HG03025 (cell line): ENCODE data around the gene PAK2.
"Not testable (repeated sequence)": the region's sequence is repeated elsewhere in the genome, so short reads cannot be mapped to it uniquely, and the experiment has no call there.

Experiments
- ATAC-seq: cut with Tn5 transposase; IDR thresholded peaks from one replicate; pipeline ENCODE4 v1.9.1; 2021; ENCODE audit warnings: mild to moderate bottlenecking, moderate library complexity; ENCODE audit not compliant: unreplicated experiment, low FRiP score

PAK2 gene

DNA sequence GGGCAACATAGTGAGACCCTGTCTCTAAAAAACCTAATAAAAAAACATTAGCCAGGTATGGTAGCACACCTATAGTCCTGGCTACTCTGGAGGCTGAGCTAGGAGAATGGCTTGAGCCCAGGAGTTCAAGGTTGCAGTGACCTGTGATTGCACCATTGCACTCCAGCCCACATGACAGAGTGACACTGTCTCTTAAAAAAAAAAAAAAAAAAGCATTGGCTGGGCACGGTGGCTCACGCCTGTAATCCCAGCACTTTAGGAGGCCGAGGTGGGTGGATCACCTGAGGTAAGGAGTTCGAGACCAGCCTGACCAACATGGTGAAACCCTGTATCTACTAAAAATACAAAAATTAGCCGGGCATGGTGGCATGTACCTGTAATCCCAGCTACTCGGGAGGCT is 99.7 kb downstream of the PAK2 start:
- ATAC-seq: not testable (repeated sequence)

GRCh38 chr3:196842567-196843434 is 103.1 kb downstream of the PAK2 start:
- ATAC-seq: no peak

DNA sequence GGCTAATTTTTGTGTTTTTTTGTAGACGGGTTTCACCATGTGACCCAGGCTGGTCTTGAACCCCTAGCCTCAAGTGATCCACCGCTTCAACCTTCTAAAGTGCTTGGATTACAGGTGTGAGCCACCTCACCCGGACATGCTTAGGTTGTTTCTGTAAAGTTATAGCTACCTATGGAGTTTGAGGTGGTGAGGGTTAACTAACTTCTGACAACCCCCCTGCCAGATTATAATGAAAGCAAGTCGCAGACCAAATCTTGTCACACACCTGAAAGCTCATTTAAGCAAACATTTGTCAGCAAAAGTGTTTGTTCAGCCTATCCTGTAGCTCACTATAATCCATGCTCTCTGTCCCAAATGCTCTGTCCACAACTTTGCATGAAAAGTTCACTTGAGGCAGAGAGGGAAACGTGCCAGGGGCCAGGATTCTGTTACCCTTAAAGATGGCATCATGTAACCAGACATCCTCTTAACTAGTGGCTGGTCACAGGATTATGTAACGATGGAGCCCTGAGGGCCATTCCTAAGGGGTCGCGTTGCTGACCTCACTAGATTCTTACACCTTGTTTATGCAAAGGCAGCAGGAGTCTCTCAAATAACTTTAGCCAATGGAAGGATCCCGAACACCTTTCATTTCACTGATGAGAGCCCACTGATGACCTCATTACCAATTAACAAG is 103.9 kb downstream of the PAK2 start:
- no peak for ATAC-seq

DNA sequence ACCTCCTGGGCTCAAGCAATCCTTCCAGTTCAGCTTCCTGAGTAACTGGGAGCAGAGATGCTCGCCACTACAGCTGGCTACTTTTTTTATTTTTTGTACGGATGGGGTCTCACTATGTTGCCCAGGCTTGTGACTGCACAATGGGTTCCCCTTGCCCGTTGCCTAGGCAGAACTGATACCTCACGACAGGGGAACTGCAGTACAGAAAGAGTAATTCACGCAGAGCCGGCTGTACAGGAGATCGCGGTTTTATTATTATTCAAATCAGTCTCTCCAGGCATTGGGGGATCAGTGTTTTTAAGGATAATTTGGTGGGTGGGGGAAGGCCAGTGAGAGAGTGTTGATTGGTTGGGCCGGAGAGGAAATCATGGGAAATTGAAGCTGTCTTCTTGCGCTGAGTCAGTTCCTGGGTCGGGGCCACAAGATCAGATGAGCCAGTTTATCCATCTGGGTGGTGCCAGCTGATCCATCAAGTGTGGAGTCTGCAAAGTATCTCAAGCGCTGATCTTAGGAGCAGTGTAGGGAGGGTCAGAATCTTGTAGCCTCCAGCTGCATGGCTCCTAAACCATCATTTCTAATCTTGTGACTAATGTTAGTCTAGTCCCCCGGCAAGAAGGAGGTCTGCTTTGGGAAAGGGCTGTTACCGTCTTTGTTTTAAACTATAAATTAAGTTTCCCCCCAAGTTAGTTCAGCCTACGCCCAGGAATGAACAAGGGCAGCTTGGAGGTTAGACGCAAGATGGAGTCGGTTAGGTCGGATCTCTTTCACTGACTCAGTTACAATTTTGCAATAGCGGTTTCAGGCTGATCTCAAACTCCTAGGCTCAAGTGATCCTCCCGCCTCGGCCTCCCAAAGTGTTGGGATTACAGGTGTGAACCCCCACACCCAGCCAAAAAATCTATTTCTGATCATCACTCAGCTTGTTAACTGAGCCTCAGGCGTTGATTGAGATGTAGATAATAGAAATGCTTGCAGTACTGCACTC is 104.9 kb downstream of the PAK2 start:
- not testable (repeated sequence) for ATAC-seq

DNA sequence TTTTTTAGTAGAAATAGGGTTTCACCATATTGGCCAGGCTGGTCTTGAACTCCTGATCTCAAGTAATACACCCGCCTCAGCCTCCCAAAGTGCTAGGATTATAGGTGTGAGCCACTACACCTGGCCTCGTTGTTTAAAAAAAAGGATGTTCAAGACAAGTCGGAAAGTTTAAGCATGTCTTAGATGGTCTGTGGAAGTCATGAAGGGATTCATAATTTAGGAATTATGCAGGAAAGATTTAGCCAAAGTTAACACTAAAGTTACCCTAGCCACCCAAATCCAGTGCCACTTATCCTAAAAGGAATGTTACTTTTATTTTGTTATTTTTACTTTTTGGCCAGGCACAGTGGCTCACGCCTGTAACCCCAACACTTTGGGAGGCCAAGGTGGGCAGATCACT is 108.7 kb downstream of the PAK2 start:
- ATAC-seq: not testable (repeated sequence)

DNA sequence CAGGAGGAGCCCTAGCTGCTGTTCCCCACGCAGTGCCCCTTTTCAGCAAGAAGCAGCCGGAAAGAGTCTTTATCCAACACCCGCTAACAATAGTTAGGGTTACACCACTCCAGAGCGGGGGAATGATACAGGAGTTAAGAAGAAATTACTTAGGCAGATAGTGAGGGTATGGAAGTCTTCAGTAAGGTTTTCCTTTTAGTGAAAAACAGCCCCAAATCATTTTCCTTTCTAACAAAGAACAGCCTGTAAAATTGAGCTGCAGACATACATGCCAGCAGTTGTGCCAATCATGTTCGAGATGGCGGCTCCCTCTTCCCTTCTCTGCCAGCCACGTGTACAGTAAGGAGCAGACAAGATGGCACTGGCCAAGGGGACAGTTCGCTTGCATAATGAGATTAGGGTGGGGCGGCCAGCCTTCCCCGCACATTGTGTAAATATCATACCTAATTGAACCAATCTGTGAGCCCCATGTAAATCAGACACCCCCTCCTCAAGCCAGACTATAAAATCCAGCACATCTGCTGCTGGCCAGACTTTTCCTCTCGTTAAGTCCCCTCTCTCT is 109.6 kb downstream of the PAK2 start:
- no peak for ATAC-seq

DNA sequence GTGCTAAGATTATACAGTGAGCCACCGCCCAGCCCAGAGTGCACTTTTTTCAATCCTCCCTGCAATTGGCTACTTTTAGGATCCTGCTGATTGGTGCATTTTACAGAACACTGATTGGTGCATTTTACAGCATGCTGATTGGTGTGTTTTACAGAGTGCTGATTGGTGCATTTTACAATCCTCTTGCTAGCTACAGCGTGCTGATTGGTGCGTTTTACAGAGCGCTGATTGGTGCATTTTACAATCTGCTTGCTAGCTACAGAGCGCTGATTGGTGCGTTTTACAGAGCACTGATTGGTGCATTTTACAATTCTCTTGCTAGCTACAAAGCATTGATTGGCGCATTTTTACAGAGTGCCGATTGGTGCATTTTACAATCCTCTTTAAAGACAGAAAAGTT is 123.3 kb downstream of the PAK2 start:
- ATAC-seq: not testable (repeated sequence)

GRCh38 chr3:196867155-196867506 is 127.5 kb downstream of the PAK2 start:
- ATAC-seq: no peak

DNA sequence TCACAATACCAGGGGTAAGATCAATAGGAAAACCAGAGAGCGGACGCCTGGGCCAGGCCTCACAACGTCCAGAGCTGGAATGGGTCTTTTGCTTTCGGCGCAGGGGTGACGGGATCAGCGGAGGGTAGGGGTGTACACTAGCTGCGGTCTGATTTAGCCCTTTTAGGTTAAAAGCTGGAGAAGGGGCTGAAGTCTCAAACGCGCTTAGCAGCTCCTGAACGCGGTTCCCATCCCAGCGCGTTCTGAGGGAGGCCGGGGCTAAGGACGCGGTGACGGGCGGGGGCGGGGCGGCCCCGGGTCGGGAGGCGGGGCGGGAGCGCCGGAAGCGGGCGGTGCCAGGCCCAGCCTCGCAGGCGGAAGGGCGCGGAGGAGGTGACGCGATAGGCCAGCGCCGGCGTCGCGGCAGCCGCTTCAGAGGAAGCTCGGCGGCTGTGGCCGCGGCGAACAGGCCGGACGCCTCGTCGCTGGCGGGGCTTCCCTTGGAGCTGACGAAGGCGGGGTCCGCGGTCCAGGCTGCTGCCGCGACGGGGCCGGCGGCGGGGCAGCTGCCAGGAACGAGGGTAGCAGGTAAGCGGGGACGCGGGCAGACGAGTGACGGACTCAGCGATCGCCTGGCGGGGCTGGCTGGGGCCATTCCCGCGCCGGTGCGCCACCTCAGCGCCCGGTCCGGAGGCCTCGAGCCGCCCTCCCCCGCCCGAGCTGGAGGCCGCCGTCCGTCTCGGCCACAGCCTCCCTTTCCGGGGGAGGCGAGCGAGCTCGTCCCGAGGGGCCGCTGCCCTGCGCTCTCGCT is 128.0 kb downstream of the PAK2 start, which contains the start of gene SENP5:
Gene SENP5 (plus strand): TSS at position 414 of the 790 bp plus-strand sequence. CDS start 17,262 bp downstream, outside the sequence.
- ATAC-seq: peak; percentile 80

DNA sequence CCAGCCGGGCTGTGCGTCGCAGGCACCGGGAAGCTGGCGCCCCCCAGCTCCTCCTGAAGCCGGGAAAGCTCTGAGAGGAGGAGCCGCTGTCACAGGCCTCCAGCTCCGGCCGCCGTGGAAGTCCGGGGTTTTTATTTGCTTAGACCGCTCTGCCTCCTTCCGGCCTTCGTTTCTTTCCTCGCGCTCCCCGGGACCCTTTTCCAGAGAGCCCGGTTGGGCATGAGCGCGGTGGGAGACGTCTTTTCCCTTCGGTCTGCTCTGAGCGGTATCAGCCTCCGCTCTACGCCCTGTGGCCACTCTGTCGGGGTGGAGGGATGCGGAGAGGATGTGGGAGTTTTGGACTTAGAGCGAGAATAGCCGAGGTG is 128.6 kb downstream of the PAK2 start:
- peak; percentile 18 for ATAC-seq

DNA sequence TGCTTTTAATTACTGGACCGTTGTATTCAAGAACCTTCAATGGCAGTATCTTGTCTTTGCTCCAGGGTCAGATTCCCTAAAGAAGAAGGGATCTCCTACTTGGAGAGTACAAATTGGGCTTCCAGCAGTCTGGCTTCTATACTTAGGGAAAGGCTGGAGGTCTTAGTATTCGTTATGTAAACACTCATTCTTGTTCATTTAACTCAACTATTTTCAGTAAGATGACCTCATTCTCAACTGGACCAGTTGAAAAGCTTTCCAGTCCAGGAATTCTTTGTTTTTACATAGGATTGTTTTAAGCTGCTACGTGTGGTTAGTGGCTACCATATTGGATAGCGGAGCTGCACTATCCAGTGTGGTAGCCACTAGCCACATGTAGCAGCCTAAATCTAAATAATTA is 132.7 kb downstream of the PAK2 start:
- no peak for ATAC-seq

DNA sequence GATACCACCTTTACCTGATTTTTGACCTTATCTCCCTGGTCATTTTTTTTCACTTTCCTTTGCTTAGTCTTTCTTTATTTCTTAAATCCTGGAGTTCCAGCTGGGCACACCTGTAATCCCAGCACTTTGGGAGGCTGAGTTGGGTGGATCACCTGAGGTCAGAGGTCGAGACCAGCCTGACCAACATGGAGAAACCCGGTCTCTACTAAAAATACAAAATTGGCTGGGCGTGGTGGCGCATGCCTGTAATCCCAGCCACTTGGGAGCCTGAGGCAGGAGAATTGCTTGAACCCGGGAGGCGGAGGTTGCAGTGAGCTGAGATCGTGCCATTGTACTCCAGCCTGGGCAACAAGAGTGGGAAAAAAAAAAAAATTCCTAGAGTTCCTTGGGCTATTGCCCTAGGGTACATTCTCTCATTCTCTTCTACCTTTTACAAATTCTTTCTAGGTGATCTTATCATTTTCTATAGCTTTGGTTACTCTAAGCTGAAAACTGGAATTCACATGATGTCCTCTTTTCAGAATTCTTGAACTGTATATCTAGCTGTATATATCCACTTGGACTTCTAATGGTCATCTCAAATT is 134.9 kb downstream of the PAK2 start:
- ATAC-seq: not testable (repeated sequence)

- no peak for ATAC-seq
Observed at GRCh38 chr3:196875258-196875657, 135.6 kb downstream of the PAK2 start.
